ENCODE data around the gene ACOD1.

The ACOD1 gene

GRCh38 chr13:76929320-76929719, 19.0 kb upstream of the ACOD1 start:
- H3K4me1 ChIP-seq (ENCODE audit: control insufficient read depth in 1 of 2, insufficient read depth in 1 of 2, low read depth in 1 of 2, low read length in 1 of 2), result no peaks in the 10 kb centered on the region

GRCh38 chr13:76929851-76930374, 18.4 kb upstream of the ACOD1 start:
- no peak for TF ChIP-seq CTCF (IDR thresholded peaks at IDR 0.05)
- H3K27ac ChIP-seq, result no peak overlapping the region
- H3K9me3 ChIP-seq, result no peaks in the 10 kb centered on the region
- H3K4me1 ChIP-seq (ENCODE audit: control insufficient read depth in 1 of 2, insufficient read depth in 1 of 2, low read depth in 1 of 2, low read length in 1 of 2), result no peaks in the 10 kb centered on the region
- H3K27me3 ChIP-seq, result no peaks in the 10 kb centered on the region
- no peak overlapping the region for H3K4me3 ChIP-seq (ENCODE audit: low read depth in 1 of 2, low read length in 1 of 2)
- H3K36me3 ChIP-seq, result no peaks in the 10 kb centered on the region

More at GRCh38 chr13:76929320-76929719, 19.0 kb upstream of the ACOD1 start:
- Histone ChIP-seq H3K27me3 (no peaks in the 10 kb centered on the region), H3K27ac (no peak overlapping the region), H3K4me3 (ENCODE audit: low read depth in 1 of 2, low read length in 1 of 2) (no peak overlapping the region), H3K9me3 (no peaks in the 10 kb centered on the region), H3K36me3 (no peaks in the 10 kb centered on the region)
- TF ChIP-seq CTCF (IDR thresholded peaks at IDR 0.05), result no peak

- H3K27me3 ChIP-seq, result no peaks in the 10 kb centered on the region
- no peaks in the 10 kb centered on the region for H3K4me1 ChIP-seq (ENCODE audit: control insufficient read depth in 1 of 2, insufficient read depth in 1 of 2, low read depth in 1 of 2, low read length in 1 of 2)
- H3K27ac ChIP-seq, result no peak overlapping the region
- no peaks in the 10 kb centered on the region for H3K9me3 ChIP-seq
- TF ChIP-seq CTCF (IDR thresholded peaks at IDR 0.05), result no peak
- no peaks in the 10 kb centered on the region for H3K36me3 ChIP-seq
- no peak overlapping the region for H3K4me3 ChIP-seq (ENCODE audit: low read depth in 1 of 2, low read length in 1 of 2)
These were observed 16.2 kb upstream of the ACOD1 start for GRCh38 chr13:76932076-76932475.

- H3K4me3 ChIP-seq (ENCODE audit: low read depth in 1 of 2, low read length in 1 of 2), result no peak overlapping the region
- H3K9me3 ChIP-seq, result no peaks in the 10 kb centered on the region
- no peaks in the 10 kb centered on the region for H3K4me1 ChIP-seq (ENCODE audit: control insufficient read depth in 1 of 2, insufficient read depth in 1 of 2, low read depth in 1 of 2, low read length in 1 of 2)
- TF ChIP-seq CTCF (IDR thresholded peaks at IDR 0.05), result no peak
- no peak overlapping the region for H3K27ac ChIP-seq
- H3K36me3 ChIP-seq, result no peaks in the 10 kb centered on the region
- no peaks in the 10 kb centered on the region for H3K27me3 ChIP-seq
These were observed 13.6 kb upstream of the ACOD1 start for GRCh38 chr13:76934671-76935070.

- TF ChIP-seq CTCF (IDR thresholded peaks at IDR 0.05), result no peak
- no peaks in the 10 kb centered on the region for H3K9me3 ChIP-seq
- no peak overlapping the region for H3K4me3 ChIP-seq (ENCODE audit: low read depth in 1 of 2, low read length in 1 of 2)
- no peak overlapping the region for H3K27ac ChIP-seq
- H3K27me3 ChIP-seq, result no peaks in the 10 kb centered on the region
- H3K36me3 ChIP-seq, result no peaks in the 10 kb centered on the region
- H3K4me1 ChIP-seq (ENCODE audit: control insufficient read depth in 1 of 2, insufficient read depth in 1 of 2, low read depth in 1 of 2, low read length in 1 of 2), result no peaks in the 10 kb centered on the region
These were observed 11.5 kb upstream of the ACOD1 start for GRCh38 chr13:76936763-76937162.

All from neutrophil (primary cell).